Right cardiac atrium (tissue), 5 donors: ENCODE data around the gene HOXD4. TPM values are rescaled to one million over a fixed set of nuclear protein-coding genes. Genes with fewer than 3 reads are reported as not detected.

Experiments used
- ATAC-seq, 2 donors: fragments of 200-7000 bp; cut with Tn5 transposase; one replicate each; pipeline versions ENCODE4 v1.8.0 to v1.9.1; 2020; ENCODE audit warnings: moderate library complexity in 2 of 2, mild to moderate bottlenecking in 1 of 2
- DNase-seq, 3 donors: peaks; one replicate each; pipeline ENCODE4 v3.0.0-alpha.2; 2020
- H3K27ac ChIP-seq: one replicate; pipeline ENCODE4 v1.5.1; 2013; ENCODE audit warnings: mild to moderate bottlenecking, low read length, control low read depth, moderate library complexity
- H3K27me3 ChIP-seq: one replicate; pipeline ENCODE4 v1.6.1; 2013; ENCODE audit not compliant: control insufficient read depth, insufficient read depth
- H3K4me1 ChIP-seq: one replicate; pipeline ENCODE4 v1.6.1; 2013; ENCODE audit warnings: low read length; ENCODE audit not compliant: control insufficient read depth, insufficient read depth
- H3K4me3 ChIP-seq: one replicate; pipeline ENCODE4 v1.5.1; 2013; ENCODE audit warnings: low read length, control low read depth
- H3K9me3 ChIP-seq: one replicate; pipeline ENCODE4 v1.6.1; 2013; ENCODE audit warnings: low read length; ENCODE audit not compliant: control insufficient read depth
- WGBS: extraction: QIAGEN DNeasy Blood & Tissue Kit; methylation state at CpG from one replicate; pipeline ENCODE4 v1.1.7; 2013; 5-methylcytosine and 5-hydroxymethylcytosine counted together
- intact Hi-C, 4 donors: fragments of 100-400 bp; cut with DNase I; formaldehyde crosslinking; loops; one replicate each; pipeline versions ENCODE4 v1.11.0 to v1.14.0; 2022 to 2023
- polyA plus RNA-seq: library from polyadenylated mRNA; stranded (reverse); fragments of 200-250 nt; gene quantifications from one replicate; pipeline ENCODE4 v1.2.3, GENCODE V29; 2013
- total RNA-seq, 4 donors: library from RNA; stranded (reverse); fragmentation: NEBNext Ultra II Directional; extraction: Animal tissue kit (Norgen Biotek cat#: 25700); gene quantifications; one replicate each; pipeline ENCODE4 v1.2.1, GENCODE V29; 2021
- donor health status: healthy with polysubstance abuse.
- donor health status: DM: no; HTN: yes; CAD: no.
- donor health status: DM: no; HTN: no; CAD: no.
- donor health status: DM: no; HTN: yes; CAD: no; lungs with severe emphysema.
- donor health status: DM: yes; HTN: yes; CAD: no.

Gene HOXD4
- total and polyA plus RNA-seq, 5 donors = 0.29 TPM; not detected in 4

- ATAC-seq = peak in 1 of 2 donors; percentile 37
- peak in 1 of 3 donors; percentile 67 for DNase-seq
- Histone ChIP-seq H3K4me3 (peak overlapping the region; percentile 55), H3K9me3 (no peaks in the 10 kb centered on the region), H3K27me3 (peaks cover 16% of the 10 kb centered on the region), H3K27ac (no peak overlapping the region), H3K4me1 (peaks cover 3% of the 10 kb centered on the region)
- intact Hi-C loops = loop anchor here in 2 of 4 donors (10.0 kb wide), 2 partner anchors 1004 to 1014 kb away; no protein-coding TSS in a partner anchor
- under 1% methylated on average over 100 of the region's 100 CpGs for WGBS
Measured at GRCh38 chr2:176130147-176130956, 21.0 kb upstream of the HOXD4 start.

DNA sequence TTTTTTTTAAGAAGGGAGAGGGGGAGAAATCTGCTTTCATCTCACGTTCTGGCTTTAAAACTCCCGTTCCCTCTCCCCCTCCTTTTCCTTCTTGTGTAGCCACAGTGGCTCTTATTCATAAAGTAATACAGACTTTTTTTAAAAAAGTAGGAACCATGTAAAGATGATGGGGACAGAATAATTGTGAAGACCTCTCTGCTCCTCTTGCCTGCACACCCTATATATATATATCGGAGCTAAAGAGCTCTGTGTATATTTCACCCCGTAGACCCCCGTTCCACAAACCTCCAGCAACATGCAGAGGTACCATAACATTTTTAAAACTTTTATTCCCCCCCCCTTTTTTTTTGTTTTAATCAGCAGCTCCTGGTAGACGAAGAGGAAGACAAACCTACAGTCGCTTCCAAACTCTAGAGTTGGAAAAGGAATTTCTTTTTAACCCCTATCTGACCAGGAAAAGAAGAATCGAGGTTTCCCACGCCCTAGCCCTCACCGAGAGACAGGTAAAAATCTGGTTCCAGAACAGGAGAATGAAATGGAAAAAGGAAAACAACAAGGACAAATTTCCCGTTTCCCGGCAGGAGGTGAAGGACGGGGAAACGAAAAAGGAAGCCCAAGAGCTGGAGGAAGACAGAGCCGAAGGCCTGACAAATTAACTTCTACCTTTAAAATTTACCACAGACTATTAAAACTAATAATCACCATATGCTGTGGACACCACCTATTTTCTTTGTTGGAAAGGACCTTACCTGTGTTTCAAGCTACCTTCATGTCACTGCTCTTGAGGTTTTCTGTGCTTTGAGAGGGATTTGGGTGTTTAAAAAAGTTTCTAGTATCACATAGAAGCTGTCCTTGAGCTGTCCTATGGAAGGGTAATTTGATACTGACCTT, 20.1 kb upstream of the HOXD4 start:
- peaks cover 3% of the 10 kb centered on the region for H3K4me1 ChIP-seq
- DNase-seq (no peak), ATAC-seq (no peak)
- H3K9me3 ChIP-seq = no peaks in the 10 kb centered on the region
- peak overlapping the region; percentile 21 for H3K4me3 ChIP-seq
- no peak overlapping the region for H3K27ac ChIP-seq
- WGBS = 11% methylated on average over 15 of the region's 15 CpGs
- intact Hi-C loops = loop anchor here in 2 of 4 donors (10.0 kb wide), 2 partner anchors 1004 to 1014 kb away; no protein-coding TSS in a partner anchor
- peaks cover 14% of the 10 kb centered on the region for H3K27me3 ChIP-seq

- WGBS = 24% methylated on average over 4 of the region's 4 CpGs
- intact Hi-C loops = loop anchor here in 2 of 4 donors (10.0 kb wide), 2 partner anchors 1003 to 1013 kb away; no protein-coding TSS in a partner anchor
- Histone ChIP-seq H3K9me3 (no peaks in the 10 kb centered on the region), H3K4me1 (peaks cover 3% of the 10 kb centered on the region), H3K27me3 (peaks cover 14% of the 10 kb centered on the region), H3K4me3 (peak overlapping the region; percentile 43), H3K27ac (no peak overlapping the region)
- DNase-seq (no peak), ATAC-seq (no peak)
Measured at GRCh38 chr2:176131848-176132158, 19.5 kb upstream of the HOXD4 start.

DNA sequence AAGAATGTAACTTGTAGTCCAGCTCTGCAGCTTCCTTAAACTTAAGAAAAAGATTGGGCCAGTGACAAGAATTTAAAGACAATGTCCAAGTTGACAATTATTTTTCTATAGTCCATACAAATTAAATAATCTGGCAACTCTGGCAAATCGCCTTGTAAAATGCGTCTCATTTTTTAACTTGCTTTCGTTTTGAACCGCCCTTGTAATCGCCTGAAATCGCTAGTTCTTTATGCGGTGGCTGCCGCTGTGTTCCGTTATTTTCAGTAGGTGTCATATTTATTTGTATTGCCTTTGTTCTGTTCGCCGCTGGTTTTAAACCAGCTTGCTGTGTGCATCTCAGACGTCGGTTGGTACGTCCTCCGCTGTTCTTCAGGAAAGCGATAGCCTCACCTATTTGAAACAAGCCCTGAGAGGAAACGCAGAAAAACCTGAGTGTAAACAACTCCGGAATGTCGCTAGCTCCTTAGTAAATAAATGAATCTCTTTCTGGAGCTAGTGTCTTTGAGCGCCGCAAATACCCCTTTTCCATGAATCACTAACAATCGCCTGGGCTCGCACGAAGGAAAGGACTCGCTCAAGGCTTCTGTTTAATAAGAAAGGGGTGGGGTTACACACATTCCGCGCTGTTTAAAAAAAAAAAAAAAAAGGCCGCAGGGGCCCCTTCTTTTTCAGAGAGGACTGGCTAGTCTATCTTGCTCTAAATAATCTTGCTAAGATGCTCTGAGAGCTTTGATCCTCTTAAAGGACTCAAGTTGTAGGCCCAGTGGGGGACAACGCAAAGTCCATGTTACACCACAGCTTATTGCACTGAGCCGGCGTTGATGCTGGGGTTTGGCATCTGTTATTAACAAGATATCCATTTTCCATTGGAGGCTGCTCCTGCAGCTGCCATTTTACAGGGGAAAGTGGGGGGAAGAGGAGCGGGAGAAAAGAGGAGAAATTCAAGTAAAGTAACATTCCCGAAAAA, 18.9 kb upstream of the HOXD4 start:
- DNase-seq (no peak), ATAC-seq (no peak)
- intact Hi-C loops = loop anchor here in 2 of 4 donors (10.0 kb wide), 2 partner anchors 1002 to 1012 kb away; no protein-coding TSS in a partner anchor
- peaks cover 14% of the 10 kb centered on the region for H3K27me3 ChIP-seq
- peak overlapping the region; percentile 43 for H3K4me3 ChIP-seq
- H3K9me3 ChIP-seq = no peaks in the 10 kb centered on the region
- H3K27ac ChIP-seq = no peak overlapping the region
- WGBS = 14% methylated on average over 33 of the region's 33 CpGs
- H3K4me1 ChIP-seq = peaks cover 3% of the 10 kb centered on the region

DNA sequence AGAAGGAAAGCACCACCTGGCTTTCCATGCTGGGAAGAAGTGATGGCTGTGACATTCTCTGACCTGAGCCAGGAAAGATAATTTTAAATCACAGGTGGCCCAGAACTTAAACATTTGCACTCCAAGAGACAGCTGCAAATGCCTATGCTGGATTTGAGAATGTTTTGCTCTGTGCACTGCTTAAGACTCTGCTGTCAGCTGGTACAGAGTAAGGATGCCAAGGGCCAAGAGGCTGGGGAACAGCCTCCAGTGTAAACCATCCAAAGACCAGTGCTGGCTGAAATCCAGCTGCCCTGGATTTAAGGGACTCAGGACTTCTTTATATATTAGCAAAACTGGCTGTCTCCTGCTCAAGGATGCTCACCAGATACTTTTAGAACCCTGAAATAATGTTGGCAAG, 18.0 kb upstream of the HOXD4 start:
- no peak for ATAC-seq
- H3K27me3 ChIP-seq = peaks cover 12% of the 10 kb centered on the region
- no peak overlapping the region for H3K4me3 ChIP-seq
- intact Hi-C loops = loop anchor here in 2 of 4 donors (10.0 kb wide), 2 partner anchors 1001 to 1011 kb away; no protein-coding TSS in a partner anchor
- DNase-seq = no peak
- H3K4me1 ChIP-seq = peaks cover 3% of the 10 kb centered on the region
- no peaks in the 10 kb centered on the region for H3K9me3 ChIP-seq
- H3K27ac ChIP-seq = no peak overlapping the region

DNA sequence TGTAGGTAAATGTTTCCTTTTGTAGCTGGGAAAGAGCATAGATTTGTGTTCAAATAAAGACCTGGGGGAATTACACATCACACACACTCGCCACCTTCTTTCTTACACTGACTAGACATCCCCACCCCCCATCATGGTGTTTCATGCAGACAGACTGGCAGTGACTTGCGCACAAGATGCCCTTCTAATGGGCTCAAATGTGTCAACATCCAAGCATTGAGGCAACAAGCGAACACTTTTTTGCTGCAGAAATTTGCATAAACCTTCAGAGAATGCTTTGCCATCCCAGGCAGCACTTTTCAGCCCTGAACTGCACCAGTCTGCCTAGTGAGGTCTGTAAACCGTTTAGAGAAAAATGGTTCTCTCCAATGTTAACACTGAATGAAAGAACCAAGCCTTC, 17.3 kb upstream of the HOXD4 start:
- Histone ChIP-seq H3K4me1 (peaks cover 3% of the 10 kb centered on the region), H3K9me3 (no peaks in the 10 kb centered on the region), H3K27ac (no peak overlapping the region), H3K27me3 (peaks cover 12% of the 10 kb centered on the region), H3K4me3 (no peak overlapping the region)
- ATAC-seq (no peak), DNase-seq (no peak)
- 38% methylated on average over 4 of the region's 4 CpGs for WGBS
- intact Hi-C loops = loop anchor here in 2 of 4 donors (10.0 kb wide), 2 partner anchors 1001 to 1011 kb away; no protein-coding TSS in a partner anchor

DNA sequence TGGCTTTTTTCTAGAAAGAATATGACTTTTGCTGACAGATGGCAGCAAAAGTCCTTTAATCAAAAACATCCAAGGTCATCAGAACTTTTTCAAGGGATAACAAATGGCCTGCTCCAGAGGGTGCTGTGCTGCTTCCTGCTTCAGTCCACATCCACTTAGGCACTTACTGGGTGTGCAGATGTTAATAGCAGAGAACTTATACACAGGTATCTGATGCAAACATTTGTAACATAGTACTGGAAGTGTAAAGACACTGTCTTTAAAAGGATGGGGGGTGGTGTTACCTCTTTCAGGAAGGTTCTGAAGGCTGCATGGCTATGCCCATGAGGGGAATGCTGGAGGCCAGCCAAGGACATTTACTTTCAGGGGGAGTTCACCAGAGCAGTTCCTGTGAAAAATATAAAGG, 16.3 kb upstream of the HOXD4 start:
- Histone ChIP-seq H3K27ac (no peak overlapping the region), H3K27me3 (peaks cover 12% of the 10 kb centered on the region), H3K9me3 (no peaks in the 10 kb centered on the region), H3K4me1 (no peaks in the 10 kb centered on the region), H3K4me3 (no peak overlapping the region)
- no peak for ATAC-seq
- intact Hi-C loops = loop anchor here in 2 of 4 donors (5.0 to 10.0 kb wide), 3 partner anchors 507 to 1010 kb away; no protein-coding TSS in a partner anchor
- no peak for DNase-seq

DNA sequence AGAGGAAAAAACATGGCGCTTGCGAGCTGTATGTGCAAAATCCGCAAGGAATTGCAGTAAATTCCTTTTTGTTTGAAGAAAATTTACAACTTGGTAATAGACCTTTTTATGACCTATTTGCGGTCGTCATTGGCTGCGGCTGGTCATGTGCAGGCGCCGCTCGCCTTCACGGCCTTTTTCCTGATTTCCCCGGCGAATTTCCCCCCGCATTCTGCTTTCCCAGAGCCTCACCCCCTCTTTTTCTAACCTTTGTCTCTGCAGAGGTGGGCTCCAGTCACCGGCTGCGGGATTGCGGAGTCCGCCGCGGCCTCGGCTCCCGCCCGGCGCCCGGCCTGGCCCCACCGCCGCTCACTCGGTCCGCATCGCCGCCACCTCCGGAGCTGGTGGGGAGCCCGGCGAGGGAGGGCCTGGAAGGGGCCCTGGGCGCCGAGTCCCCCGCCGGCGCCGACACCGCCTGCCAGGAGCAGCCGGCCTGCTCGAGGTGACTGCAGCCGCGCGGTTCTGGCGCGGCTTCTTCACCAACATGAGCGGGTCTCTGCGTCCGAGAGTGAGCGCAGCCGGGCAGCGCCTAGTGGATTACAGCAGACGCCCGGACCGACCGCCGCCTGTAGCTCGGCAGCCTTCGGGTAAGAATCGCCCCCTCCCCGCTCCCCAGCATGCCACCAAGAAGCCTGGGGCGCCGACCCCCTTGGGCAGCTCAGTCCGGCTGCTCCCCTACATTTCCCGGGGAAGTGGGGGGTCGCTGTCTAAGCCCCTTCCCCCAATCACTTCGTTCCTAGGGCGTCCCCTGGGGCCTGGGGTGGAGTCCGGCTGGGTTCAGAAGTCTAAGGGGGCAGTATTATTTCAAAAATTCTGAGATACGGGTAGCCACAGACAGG, 14.7 kb upstream of the HOXD4 start:
- no peaks in the 10 kb centered on the region for H3K9me3 ChIP-seq
- intact Hi-C loops = loop anchor here in 2 of 4 donors (5.0 to 10.0 kb wide), 3 partner anchors 506 to 1008 kb away; no protein-coding TSS in a partner anchor
- ATAC-seq (no peak), DNase-seq (peak in 1 of 3 donors; percentile 63)
- peaks cover 10% of the 10 kb centered on the region for H3K27me3 ChIP-seq
- H3K4me1 ChIP-seq = no peaks in the 10 kb centered on the region
- WGBS = 3% methylated on average over 71 of the region's 71 CpGs
- H3K4me3 ChIP-seq = peak overlapping the region; percentile 43
- no peak overlapping the region for H3K27ac ChIP-seq

DNA sequence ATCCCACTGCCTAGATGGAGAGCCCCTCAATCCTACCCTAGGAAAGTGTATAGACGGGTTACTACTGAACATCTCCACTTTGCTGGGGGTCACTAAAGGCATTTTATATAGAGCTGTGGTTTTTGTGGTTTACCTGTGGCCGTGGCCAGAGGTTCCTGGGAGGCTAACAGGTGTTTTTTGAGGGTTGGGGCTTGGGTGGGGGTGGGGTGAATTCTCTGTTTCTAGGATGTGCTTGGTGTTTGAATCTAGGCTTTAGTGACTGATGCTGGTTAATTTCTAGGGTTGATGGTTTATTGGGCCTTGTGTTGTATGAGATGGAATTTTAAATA, 14.1 kb upstream of the HOXD4 start:
- H3K27ac ChIP-seq = no peak overlapping the region
- no peak for DNase-seq
- H3K4me3 ChIP-seq = no peak overlapping the region
- H3K9me3 ChIP-seq = no peaks in the 10 kb centered on the region
- no peaks in the 10 kb centered on the region for H3K4me1 ChIP-seq
- no peak for ATAC-seq
- intact Hi-C loops = loop anchor here in 2 of 4 donors (5.0 to 10.0 kb wide), 3 partner anchors 505 to 1008 kb away; no protein-coding TSS in a partner anchor
- WGBS = 26% methylated on average over 2 of the region's 2 CpGs
- peaks cover 10% of the 10 kb centered on the region for H3K27me3 ChIP-seq
